ENCODE measurements around the gene MYOF. TPM values are rescaled to one million over a fixed set of nuclear protein-coding genes. Genes with fewer than 3 reads are reported as not detected.

MYOF gene
- total RNA-seq, 1 donor from 2014 or later, result 25.4 TPM

DNA sequence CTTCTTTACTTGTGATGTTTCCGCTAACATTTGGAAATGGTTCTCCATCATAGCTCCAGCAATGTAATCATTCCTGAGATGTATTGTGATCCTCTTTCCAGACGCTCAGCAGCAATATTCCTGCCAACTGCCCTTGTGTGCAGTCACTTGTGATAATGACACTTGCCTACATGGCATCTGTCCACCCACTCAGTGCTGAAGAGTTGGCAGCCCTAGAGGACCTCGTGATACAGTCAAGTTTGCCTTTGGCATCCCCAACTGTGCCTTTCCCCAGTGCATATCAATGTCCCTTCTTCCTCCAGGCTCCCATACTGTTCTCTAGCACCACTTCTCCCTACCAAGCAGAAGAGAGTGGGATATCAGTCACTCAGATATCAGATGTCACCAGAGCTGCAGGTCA is 64.9 kb downstream of the MYOF start:
- no peak overlapping the region for H3K4me3 Mint-ChIP-seq
- peaks cover 3% of the 10 kb centered on the region for H3K9me3 Mint-ChIP-seq
- H3K4me1 Mint-ChIP-seq, result peaks cover 23% of the 10 kb centered on the region
- H3K27me3 Mint-ChIP-seq, result no peaks in the 10 kb centered on the region
- no peak overlapping the region for H3K27ac Mint-ChIP-seq
- intact Hi-C loops (cut with micrococcal nuclease), result no loop called here
- H3K36me3 Mint-ChIP-seq (ENCODE audit: low read depth), result peaks cover 5% of the 10 kb centered on the region
- DNase-seq, result no peak

GRCh38 chr10:93416824-93417223 is 65.3 kb downstream of the MYOF start:
- peaks cover 25% of the 10 kb centered on the region for H3K4me1 Mint-ChIP-seq
- peaks cover 4% of the 10 kb centered on the region for H3K9me3 Mint-ChIP-seq
- intact Hi-C loops (cut with micrococcal nuclease), result no loop called here
- no peaks in the 10 kb centered on the region for H3K27me3 Mint-ChIP-seq
- H3K27ac Mint-ChIP-seq, result no peak overlapping the region
- H3K4me3 Mint-ChIP-seq, result no peak overlapping the region
- H3K36me3 Mint-ChIP-seq (ENCODE audit: low read depth), result peaks cover 5% of the 10 kb centered on the region
- no peak for DNase-seq

DNA sequence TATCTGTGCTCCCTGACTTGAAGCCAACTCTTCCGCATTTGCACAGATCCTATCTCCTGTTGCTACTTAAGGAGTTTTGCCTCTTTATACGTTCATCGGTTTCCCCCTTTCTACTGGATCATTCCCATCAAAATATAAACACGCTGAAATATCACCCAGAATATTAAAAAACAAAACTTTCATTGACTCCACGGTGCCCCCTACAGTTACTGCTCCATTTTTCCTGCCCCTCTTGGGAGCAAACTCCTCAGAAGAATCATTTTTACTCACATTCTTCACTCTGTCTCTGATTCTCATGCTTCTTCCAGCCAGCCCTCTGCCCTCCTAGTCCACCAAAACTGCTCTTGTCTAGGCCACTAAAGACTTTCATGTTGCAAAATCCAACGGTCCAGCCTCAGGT is 66.4 kb downstream of the MYOF start:
- Mint-ChIP-seq H3K27me3 (no peaks in the 10 kb centered on the region), H3K4me1 (peaks cover 32% of the 10 kb centered on the region), H3K9me3 (peaks cover 4% of the 10 kb centered on the region), H3K27ac (no peak overlapping the region), H3K36me3 (ENCODE audit: low read depth) (peaks cover 5% of the 10 kb centered on the region), H3K4me3 (no peak overlapping the region)
- DNase-seq, result no peak
- intact Hi-C loops (cut with micrococcal nuclease), result no loop called here

DNA sequence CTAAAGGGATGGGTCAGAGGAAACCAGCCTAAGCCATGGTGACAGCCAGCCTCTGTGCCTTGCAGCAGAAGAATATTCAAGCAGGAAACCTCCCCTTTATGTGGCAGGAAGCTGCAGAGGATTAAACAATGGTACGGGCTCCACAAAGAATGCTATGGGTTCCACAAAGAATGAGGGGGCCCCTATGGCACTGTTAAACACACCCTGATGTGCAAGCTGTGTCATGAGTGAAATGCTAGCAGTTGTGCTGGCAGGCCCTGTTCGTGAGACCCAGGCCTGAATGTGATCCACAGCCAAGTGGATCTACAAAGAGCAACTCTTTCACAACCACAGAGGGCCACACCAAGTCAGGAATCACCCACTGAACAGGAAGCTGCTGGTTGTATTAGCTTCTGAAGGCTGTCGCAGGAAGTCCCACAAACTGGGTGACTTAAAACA is 68.9 kb downstream of the MYOF start:
- peak; percentile 83 for DNase-seq
- Mint-ChIP-seq H3K4me3 (peak overlapping the region; percentile 12), H3K36me3 (ENCODE audit: low read depth) (peaks cover 8% of the 10 kb centered on the region), H3K27ac (peak overlapping the region; percentile 86), H3K27me3 (no peaks in the 10 kb centered on the region), H3K9me3 (peaks cover 4% of the 10 kb centered on the region), H3K4me1 (peaks cover 39% of the 10 kb centered on the region)
- intact Hi-C loops (cut with micrococcal nuclease), result loop anchor here (1.0 kb wide), 1 partner anchor 34 kb away; no protein-coding TSS in a partner anchor

DNA sequence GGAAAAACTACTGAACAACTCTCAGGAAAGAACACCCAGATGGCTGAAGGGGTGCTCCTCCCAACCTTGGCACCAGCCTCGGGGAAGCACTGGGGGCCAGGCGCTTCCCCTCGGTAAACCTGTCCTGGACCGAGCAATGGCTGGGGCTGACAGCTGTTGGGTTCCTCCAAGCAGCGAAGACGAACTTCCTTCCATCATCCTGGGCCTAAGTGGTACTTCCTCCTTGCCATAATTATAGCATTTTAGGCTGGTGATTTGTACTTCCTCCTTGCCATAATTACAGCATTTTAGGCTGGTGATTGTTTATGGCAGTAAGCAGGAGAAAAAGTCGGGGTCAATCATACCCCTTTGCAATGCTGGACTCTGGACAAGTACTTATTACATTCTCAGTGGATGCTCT is 69.3 kb downstream of the MYOF start:
- Mint-ChIP-seq H3K36me3 (ENCODE audit: low read depth) (peaks cover 8% of the 10 kb centered on the region), H3K4me3 (peak overlapping the region; percentile 12), H3K27ac (peak overlapping the region; percentile 86), H3K27me3 (no peaks in the 10 kb centered on the region), H3K9me3 (peaks cover 4% of the 10 kb centered on the region), H3K4me1 (peaks cover 39% of the 10 kb centered on the region)
- DNase-seq, result peak; percentile 58
- intact Hi-C loops (cut with micrococcal nuclease), result loop anchor here (1.0 kb wide), 1 partner anchor 34 kb away; no protein-coding TSS in a partner anchor

DNA sequence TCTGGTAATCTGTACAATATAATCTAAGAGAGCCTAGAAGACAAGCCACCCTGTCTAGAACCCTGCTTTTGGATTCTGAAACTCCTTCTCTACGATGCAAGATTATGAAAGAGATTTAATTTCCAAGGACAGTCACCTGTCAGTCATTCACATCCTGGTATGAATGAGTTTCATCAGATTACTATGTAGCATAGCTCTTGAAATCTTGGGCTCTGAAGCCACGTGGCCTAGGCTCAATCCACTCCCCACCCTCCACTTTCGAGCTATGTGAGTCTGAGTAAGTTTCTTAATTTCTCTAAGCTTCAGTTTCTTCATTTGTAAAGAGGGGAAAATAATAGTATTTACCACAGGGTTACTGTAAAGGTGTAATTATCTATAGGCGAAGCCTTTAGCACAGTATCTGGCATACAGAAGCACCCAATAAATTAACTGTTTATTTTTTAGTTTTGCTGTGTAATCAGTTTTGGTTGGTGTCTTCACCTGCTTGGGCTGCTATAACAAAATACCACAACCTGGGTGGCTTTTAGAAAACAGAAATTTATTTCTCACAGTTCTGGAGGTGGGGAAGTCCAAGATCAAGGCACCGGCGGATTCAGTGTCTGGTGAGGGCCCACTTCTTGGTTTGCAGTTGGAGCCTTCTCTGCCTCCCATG is 71.3 kb downstream of the MYOF start:
- Mint-ChIP-seq H3K27me3 (no peaks in the 10 kb centered on the region), H3K4me3 (no peak overlapping the region), H3K36me3 (ENCODE audit: low read depth) (peaks cover 8% of the 10 kb centered on the region), H3K9me3 (peaks cover 4% of the 10 kb centered on the region), H3K4me1 (peaks cover 39% of the 10 kb centered on the region), H3K27ac (no peak overlapping the region)
- intact Hi-C loops (cut with micrococcal nuclease), result no loop called here
- DNase-seq, result no peak

DNA sequence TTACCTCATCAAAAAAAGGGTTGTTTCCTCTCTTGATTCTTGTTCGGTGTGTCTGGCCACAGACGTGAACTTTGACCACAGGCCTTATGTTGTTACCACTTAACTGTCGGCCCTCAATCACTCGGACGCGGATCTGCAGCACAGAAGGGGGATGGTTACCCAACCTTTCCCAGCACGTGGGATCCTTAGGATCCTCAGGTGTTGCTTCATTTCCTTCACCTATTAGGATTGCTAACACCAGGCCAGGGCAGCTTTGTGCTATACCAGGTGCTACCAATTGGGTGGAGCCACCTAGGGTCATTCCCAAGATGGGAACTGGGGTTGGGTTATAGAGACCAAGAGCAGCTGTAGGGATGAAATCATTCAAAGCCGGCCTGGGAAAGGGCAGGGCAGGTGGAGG is 73.4 kb downstream of the MYOF start:
- Mint-ChIP-seq H3K36me3 (ENCODE audit: low read depth) (peaks cover 8% of the 10 kb centered on the region), H3K27me3 (no peaks in the 10 kb centered on the region), H3K27ac (no peak overlapping the region), H3K4me1 (peaks cover 32% of the 10 kb centered on the region), H3K4me3 (no peak overlapping the region), H3K9me3 (peaks cover 4% of the 10 kb centered on the region)
- no peak for DNase-seq
- intact Hi-C loops (cut with micrococcal nuclease), result no loop called here

DNA sequence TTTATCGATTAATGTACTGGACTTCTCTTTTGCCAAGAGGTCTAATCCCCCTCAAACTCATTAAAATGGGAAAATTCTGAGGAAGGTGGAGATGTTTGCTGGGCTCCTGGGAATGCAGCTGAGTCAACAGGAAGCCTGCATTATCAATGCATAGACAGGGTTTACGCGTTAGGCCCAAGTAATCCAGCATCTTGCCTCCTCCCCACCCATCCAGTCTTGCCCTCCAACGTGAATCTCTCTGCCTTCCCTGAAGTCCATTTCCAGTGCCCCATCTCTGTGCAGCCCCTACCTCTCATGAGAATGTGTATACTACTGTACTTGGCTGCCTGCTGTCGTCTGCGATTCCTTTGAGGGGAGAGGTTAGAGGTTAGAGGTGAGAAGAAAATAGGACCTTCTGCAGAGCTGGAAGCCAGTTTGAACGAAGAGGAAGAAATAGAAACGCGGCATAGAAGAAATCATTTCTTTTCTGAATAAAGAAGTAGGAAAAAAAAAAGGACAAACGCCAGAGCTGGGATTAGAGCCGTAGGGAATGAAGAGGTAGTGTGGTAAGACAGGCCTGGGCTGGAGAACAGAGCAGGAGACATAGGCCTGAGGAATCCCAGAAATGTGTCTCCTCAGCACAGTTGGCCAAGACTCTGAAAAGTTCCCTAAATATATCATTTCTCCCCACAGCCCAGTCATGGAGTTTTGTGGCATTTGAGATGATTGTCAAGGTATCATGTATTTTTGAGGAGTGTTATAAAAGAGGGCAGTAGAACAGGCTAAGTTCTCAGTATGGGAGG is 75.6 kb downstream of the MYOF start:
- Mint-ChIP-seq H3K27me3 (no peaks in the 10 kb centered on the region), H3K27ac (no peak overlapping the region), H3K4me1 (peaks cover 12% of the 10 kb centered on the region), H3K9me3 (no peaks in the 10 kb centered on the region), H3K36me3 (ENCODE audit: low read depth) (peaks cover 3% of the 10 kb centered on the region), H3K4me3 (no peak overlapping the region)
- DNase-seq, result no peak
- intact Hi-C loops (cut with micrococcal nuclease), result no loop called here

DNA sequence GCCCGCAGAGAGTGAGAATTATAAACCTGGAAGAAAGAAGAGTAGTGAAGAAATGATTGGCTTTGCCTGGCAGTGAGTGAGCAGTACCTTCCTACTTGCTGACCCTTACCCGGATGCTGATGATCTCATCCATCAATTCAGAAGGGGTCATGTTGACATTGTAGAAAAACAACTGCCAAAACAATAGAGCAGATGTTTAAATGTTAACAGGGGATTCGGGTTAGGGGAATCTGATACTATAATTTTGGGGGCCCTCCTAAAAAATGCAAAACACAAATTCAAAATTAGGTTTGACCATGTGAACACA is 78.1 kb downstream of the MYOF start:
- Mint-ChIP-seq H3K27ac (no peak overlapping the region), H3K4me3 (no peak overlapping the region), H3K36me3 (ENCODE audit: low read depth) (peaks cover 3% of the 10 kb centered on the region), H3K27me3 (no peaks in the 10 kb centered on the region), H3K9me3 (no peaks in the 10 kb centered on the region), H3K4me1 (no peaks in the 10 kb centered on the region)
- no peak for DNase-seq
- intact Hi-C loops (cut with micrococcal nuclease), result no loop called here

DNA sequence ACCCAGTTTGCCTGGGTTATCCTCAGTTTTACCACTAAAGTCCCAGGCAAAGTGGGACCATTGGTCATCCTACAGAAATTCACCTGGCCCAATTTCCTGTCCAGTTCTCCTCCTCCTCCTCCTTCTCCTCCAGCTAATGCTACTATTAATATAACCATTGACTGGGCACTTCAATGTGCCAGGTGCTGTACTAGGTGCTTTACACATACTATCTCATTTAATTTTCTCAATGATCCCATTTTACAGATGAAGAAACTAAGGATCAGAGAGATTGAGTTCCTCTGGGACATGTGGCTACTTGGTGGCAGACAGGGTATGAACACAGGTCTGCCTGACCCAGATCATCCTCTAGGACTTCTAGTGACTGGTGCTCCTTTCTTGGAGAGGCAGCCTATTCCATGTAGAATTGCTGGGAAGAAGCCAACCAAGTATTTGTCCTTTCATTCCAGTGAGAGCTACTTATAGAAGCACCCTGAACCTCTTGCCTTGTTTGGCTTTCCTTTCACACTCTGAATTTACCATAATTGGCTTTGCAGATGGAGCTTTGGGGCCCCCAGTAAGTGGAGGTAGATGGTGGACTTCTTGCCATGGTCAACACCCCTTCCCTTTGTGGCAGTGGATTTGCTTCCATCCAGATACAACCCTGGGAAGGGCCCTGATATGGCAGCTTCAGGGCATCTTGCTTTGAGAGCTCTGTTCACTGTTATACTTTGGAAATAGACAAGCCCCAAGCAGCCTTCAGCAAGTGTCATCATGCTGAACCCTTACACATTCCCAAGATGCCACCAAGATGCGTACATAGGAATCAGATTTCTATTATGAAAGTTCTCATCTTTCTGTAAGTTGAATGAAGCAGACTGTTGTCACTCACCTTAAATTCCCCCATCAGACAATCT is 78.7 kb downstream of the MYOF start:
- no peaks in the 10 kb centered on the region for H3K36me3 Mint-ChIP-seq (ENCODE audit: low read depth)
- H3K9me3 Mint-ChIP-seq, result no peaks in the 10 kb centered on the region
- intact Hi-C loops (cut with micrococcal nuclease), result no loop called here
- H3K4me3 Mint-ChIP-seq, result no peak overlapping the region
- H3K4me1 Mint-ChIP-seq, result no peaks in the 10 kb centered on the region
- no peak for DNase-seq
- H3K27ac Mint-ChIP-seq, result no peak overlapping the region
- no peaks in the 10 kb centered on the region for H3K27me3 Mint-ChIP-seq

GRCh38 chr10:93402192-93402591 is 79.9 kb downstream of the MYOF start:
- Mint-ChIP-seq H3K4me3 (no peak overlapping the region), H3K27ac (no peak overlapping the region), H3K9me3 (no peaks in the 10 kb centered on the region), H3K4me1 (no peaks in the 10 kb centered on the region), H3K27me3 (no peaks in the 10 kb centered on the region), H3K36me3 (ENCODE audit: low read depth) (no peaks in the 10 kb centered on the region)
- intact Hi-C loops (cut with micrococcal nuclease), result no loop called here
- no peak for DNase-seq

DNA sequence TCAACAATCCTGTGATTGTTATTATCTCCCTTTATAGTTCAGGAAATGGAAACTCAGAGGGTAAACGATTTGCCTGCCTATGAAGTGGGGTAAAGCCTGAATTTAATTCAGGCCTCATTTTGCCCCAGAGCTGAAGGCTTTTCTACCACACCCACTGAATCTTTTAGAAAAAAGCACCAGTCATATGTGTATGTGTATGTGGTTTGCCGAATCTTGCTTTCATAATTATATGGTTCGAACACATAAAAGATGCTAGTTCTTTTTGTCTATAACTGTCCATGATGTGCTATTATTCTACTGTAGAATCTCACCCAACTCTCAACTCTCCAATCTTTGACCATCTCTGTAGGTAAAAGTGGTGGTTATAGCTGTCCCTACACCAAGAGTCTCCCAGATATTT is 83.6 kb downstream of the MYOF start:
- Mint-ChIP-seq H3K36me3 (ENCODE audit: low read depth) (no peaks in the 10 kb centered on the region), H3K4me3 (no peak overlapping the region), H3K27ac (no peak overlapping the region), H3K4me1 (no peaks in the 10 kb centered on the region), H3K27me3 (no peaks in the 10 kb centered on the region), H3K9me3 (no peaks in the 10 kb centered on the region)
- intact Hi-C loops (cut with micrococcal nuclease), result no loop called here
- no peak for DNase-seq

GRCh38 chr10:93397020-93397419 is 85.1 kb downstream of the MYOF start:
- H3K27me3 Mint-ChIP-seq, result no peaks in the 10 kb centered on the region
- H3K4me3 Mint-ChIP-seq, result no peak overlapping the region
- H3K9me3 Mint-ChIP-seq, result no peaks in the 10 kb centered on the region
- intact Hi-C loops (cut with micrococcal nuclease), result no loop called here
- H3K27ac Mint-ChIP-seq, result no peak overlapping the region
- no peaks in the 10 kb centered on the region for H3K36me3 Mint-ChIP-seq (ENCODE audit: low read depth)
- no peak for DNase-seq
- H3K4me1 Mint-ChIP-seq, result no peaks in the 10 kb centered on the region

DNA sequence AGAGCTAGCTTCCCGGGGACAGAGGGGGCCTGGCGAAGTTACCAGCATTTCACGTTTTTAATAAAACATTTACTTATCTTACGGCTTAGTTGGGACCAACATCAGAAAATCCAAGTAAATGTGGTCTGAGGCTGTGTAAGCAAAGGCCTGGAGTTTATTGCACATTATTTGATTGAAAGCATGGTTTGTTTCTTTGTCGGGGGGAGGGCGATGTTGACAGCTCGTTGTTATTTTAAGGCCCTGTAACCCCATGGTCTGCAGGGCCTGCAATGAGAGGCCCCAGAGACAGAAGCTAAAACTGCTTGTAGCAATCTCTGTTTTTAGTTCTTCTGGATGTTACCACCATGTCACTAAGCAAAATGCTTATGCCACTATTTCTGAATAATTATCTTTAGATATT is 88.9 kb downstream of the MYOF start:
- Mint-ChIP-seq H3K9me3 (no peaks in the 10 kb centered on the region), H3K4me1 (peaks cover 10% of the 10 kb centered on the region), H3K4me3 (no peak overlapping the region), H3K27me3 (no peaks in the 10 kb centered on the region), H3K27ac (no peak overlapping the region), H3K36me3 (ENCODE audit: low read depth) (no peaks in the 10 kb centered on the region)
- DNase-seq, result no peak
- intact Hi-C loops (cut with micrococcal nuclease), result no loop called here
